Mesenchymal stem cell (in vitro differentiated cells and primary cell): ENCODE data around the gene EFNA5.

Source experiments
- DNase-seq: peaks from one replicate; pipeline ENCODE4 v3.0.0-alpha.2; 2013
- H2AFZ ChIP-seq: one replicate; pipeline ENCODE4 v1.6.1; 2013; ENCODE audit warnings: low read depth, mild to moderate bottlenecking, control low read depth, inconsistent platforms, low read length, moderate library complexity
- H2AK5ac ChIP-seq: 2 replicates; pipeline ENCODE4 v1.6.1; 2013; ENCODE audit warnings: low read length, moderate library complexity, mild to moderate bottlenecking, inconsistent platforms; ENCODE audit not compliant: severe bottlenecking
- H2BK120ac ChIP-seq: one replicate; pipeline ENCODE4 v1.6.1; 2013; ENCODE audit warnings: low read depth, mild to moderate bottlenecking, inconsistent platforms, low read length, moderate library complexity
- H2BK12ac ChIP-seq, 2 experiments: one replicate each; pipeline ENCODE4 v1.6.1; 2013; ENCODE audit warnings: inconsistent platforms in 2 of 2, low read length in 2 of 2, mild to moderate bottlenecking in 2 of 2, moderate library complexity in 2 of 2, control low read depth in 1 of 2
- H2BK15ac ChIP-seq: one replicate; pipeline ENCODE4 v1.6.1; 2013; ENCODE audit warnings: mild to moderate bottlenecking, low read depth, inconsistent platforms; ENCODE audit not compliant: poor library complexity, severe bottlenecking
- H2BK5ac ChIP-seq: 2 replicates; pipeline ENCODE4 v1.6.1; 2013; ENCODE audit warnings: low read depth, mild to moderate bottlenecking, low read length, control low read depth, inconsistent platforms; ENCODE audit not compliant: poor library complexity, severe bottlenecking
- H3K14ac ChIP-seq, 2 experiments: one replicate each; pipeline ENCODE4 v1.6.1; 2013; ENCODE audit warnings: inconsistent platforms in 2 of 2, low read length in 2 of 2, control low read depth in 1 of 2, mild to moderate bottlenecking in 1 of 2, moderate library complexity in 1 of 2
- H3K18ac ChIP-seq, 2 experiments: one replicate each; pipeline ENCODE4 v1.6.1; 2013; ENCODE audit warnings: inconsistent platforms in 2 of 2, low read length in 2 of 2, control low read depth in 1 of 2, low read depth in 1 of 2, mild to moderate bottlenecking in 1 of 2
- H3K23ac ChIP-seq, 2 experiments: one replicate each; pipeline ENCODE4 v1.6.1; 2013; ENCODE audit warnings: inconsistent platforms in 2 of 2, low read length in 2 of 2, mild to moderate bottlenecking in 2 of 2, moderate library complexity in 2 of 2, control low read depth in 1 of 2
- H3K27ac ChIP-seq: 2 replicates; pipeline ENCODE4 v1.5.1; 2013; ENCODE audit warnings: mild to moderate bottlenecking, moderate library complexity, low read length, control low read depth, inconsistent platforms; ENCODE audit not compliant: poor library complexity, severe bottlenecking
- H3K27me3 ChIP-seq, 2 experiments: 2 replicates each; pipeline versions ENCODE4 v1.6.1 to v1.7.0; 2013; ENCODE audit warnings: low read length in 2 of 2, mild to moderate bottlenecking in 2 of 2, moderate library complexity in 2 of 2, control low read depth in 1 of 2, inconsistent platforms in 1 of 2; ENCODE audit not compliant: control insufficient read depth in 1 of 2, insufficient read depth in 1 of 2
- H3K36me3 ChIP-seq, 2 experiments: 2 replicates each; pipeline versions ENCODE4 v1.6.1 to v1.7.0; 2013; ENCODE audit warnings: low read length in 2 of 2, control low read depth in 1 of 2, inconsistent platforms in 1 of 2, low read depth in 1 of 2, mild to moderate bottlenecking in 1 of 2; ENCODE audit not compliant: insufficient read depth in 2 of 2, control insufficient read depth in 1 of 2
- H3K4ac ChIP-seq, 2 experiments: one replicate each; pipeline ENCODE4 v1.6.1; 2013; ENCODE audit warnings: inconsistent platforms in 2 of 2, low read length in 2 of 2, mild to moderate bottlenecking in 2 of 2, moderate library complexity in 2 of 2, control low read depth in 1 of 2, low read depth in 1 of 2
- H3K4me1 ChIP-seq: 2 replicates; pipeline ENCODE4 v1.6.1; 2013; ENCODE audit warnings: low read depth, low read length, control low read depth; ENCODE audit not compliant: control insufficient read depth, insufficient read depth
- H3K4me2 ChIP-seq: 2 replicates; pipeline ENCODE4 v1.6.1; 2013; ENCODE audit warnings: low read length, mild to moderate bottlenecking, inconsistent platforms; ENCODE audit not compliant: poor library complexity, severe bottlenecking
- H3K4me3 ChIP-seq, 2 experiments: 2 replicates each; pipeline versions ENCODE4 v1.5.1 to v1.7.0; 2013; ENCODE audit warnings: low read length in 2 of 2, mild to moderate bottlenecking in 2 of 2, control low read depth in 1 of 2, low read depth in 1 of 2; ENCODE audit not compliant: insufficient read depth in 1 of 2
- H3K79me1 ChIP-seq: replicated peaks from 2 replicates; pipeline ENCODE4 v1.6.1; 2013; ENCODE audit warnings: mild to moderate bottlenecking, control low read depth, low read length, inconsistent platforms; ENCODE audit not compliant: poor library complexity, severe bottlenecking
- H3K9ac ChIP-seq: 2 replicates; pipeline ENCODE4 v1.7.0; 2013; ENCODE audit warnings: mild to moderate bottlenecking, low read length, moderate library complexity
- H3K9me3 ChIP-seq: 2 replicates; pipeline ENCODE4 v1.7.0; 2013; ENCODE audit warnings: mild to moderate bottlenecking, low read length; ENCODE audit not compliant: control insufficient read depth
- H4K8ac ChIP-seq: one replicate; pipeline ENCODE4 v1.6.1; 2013; ENCODE audit warnings: inconsistent platforms, mild to moderate bottlenecking, low read length, moderate library complexity
- H4K91ac ChIP-seq: one replicate; pipeline ENCODE4 v1.6.1; 2013; ENCODE audit warnings: mild to moderate bottlenecking, low read length, inconsistent platforms
- WGBS: methylation state at CpG from one replicate; pipeline ENCODE4 v1.1.7; 2013; ENCODE audit warnings: mixed read lengths; 5-methylcytosine and 5-hydroxymethylcytosine counted together

EFNA5 gene

DNA sequence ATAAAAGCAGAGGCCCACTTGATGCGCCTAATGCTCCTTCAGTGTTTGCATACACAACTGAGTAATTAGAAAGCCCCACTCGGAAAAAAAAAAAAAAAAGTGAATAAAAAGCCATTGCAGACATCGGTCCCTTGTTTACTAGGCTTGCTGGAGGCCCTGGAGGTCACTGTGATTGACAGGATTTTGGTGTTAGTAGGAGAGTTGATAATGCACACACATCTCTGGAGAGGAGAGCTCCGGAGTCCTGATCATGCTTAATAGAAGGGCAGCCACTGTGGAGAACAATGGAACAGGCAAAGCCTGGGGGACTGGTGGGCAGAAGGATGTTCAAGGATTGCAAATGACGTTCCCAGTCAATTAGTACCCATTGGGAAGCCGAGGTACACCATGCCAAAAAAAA lies 152.5 kb downstream of the EFNA5 start:
- H3K9me3 ChIP-seq, result no peaks in the 10 kb centered on the region
- H2BK15ac ChIP-seq, result no peak overlapping the region
- H3K18ac ChIP-seq, result no peak overlapping the region
- H3K4me2 ChIP-seq, result no peak overlapping the region
- H2BK120ac ChIP-seq, result no peak overlapping the region
- no peak overlapping the region for H2AK5ac ChIP-seq
- peaks cover 7% of the 10 kb centered on the region for H3K79me1 ChIP-seq
- H3K4me1 ChIP-seq, result peaks cover 12% of the 10 kb centered on the region
- H2BK12ac ChIP-seq, result no peak overlapping the region
- H3K4ac ChIP-seq, result no peak overlapping the region
- H2BK5ac ChIP-seq, result no peak overlapping the region
- H3K27ac ChIP-seq, result no peak overlapping the region
- no peaks in the 10 kb centered on the region for H3K36me3 ChIP-seq
- H3K14ac ChIP-seq, result no peak overlapping the region
- no peak overlapping the region for H4K91ac ChIP-seq
- DNase-seq, result no peak
- WGBS, result 89% methylated on average over 6 of the region's 6 CpGs
- no peak overlapping the region for H3K4me3 ChIP-seq
- no peaks in the 10 kb centered on the region for H3K27me3 ChIP-seq
- no peak overlapping the region for H2AFZ ChIP-seq
- no peak overlapping the region for H3K23ac ChIP-seq
- no peak overlapping the region for H3K9ac ChIP-seq
- no peak overlapping the region for H4K8ac ChIP-seq

DNA sequence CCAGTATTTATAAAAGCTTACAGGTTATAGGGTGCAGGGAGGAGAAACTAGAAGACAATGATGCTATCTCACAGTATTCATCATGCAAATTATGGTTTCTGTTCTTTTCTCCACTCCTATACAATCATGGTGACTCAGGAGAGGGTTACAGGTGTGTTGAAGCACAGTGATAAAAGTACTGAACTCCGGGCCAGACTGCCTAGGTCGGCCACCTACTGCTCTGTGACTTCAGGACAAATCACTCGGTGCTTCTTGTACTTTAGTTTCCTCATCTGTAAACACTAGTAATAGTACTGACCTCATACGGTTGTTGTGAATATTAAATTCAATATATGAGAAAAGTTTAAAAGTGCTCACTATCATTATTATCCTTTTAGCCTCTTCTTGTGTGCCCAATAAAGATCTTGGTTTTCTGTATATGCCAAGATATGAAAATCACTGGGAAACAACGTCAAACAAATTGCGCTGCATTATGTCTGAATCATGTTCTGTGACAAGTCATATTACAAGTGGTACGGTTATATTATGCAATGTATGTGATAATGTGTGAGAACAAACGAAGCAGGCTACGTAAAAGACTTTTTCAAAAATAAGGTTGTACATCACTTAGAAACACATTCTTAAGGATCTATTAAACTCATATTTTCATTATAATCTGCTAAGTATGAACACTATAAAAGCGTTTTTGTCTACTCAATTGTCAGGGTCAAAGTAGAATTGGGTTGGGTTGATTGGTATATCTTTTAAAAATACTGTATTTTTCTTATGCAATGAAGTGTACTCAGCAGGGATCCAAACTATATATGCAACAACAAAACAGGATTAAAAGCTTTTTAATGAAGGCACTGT lies 153.3 kb downstream of the EFNA5 start:
- Histone ChIP-seq H3K9me3 (no peaks in the 10 kb centered on the region), H3K23ac (no peak overlapping the region), H3K18ac (no peak overlapping the region), H3K27me3 (no peaks in the 10 kb centered on the region), H2BK12ac (no peak overlapping the region), H2BK5ac (no peak overlapping the region), H4K8ac (no peak overlapping the region), H3K9ac (no peak overlapping the region), H3K4me3 (no peak overlapping the region), H2BK120ac (no peak overlapping the region), H4K91ac (no peak overlapping the region), H3K27ac (no peak overlapping the region), H3K4me2 (no peak overlapping the region), H2BK15ac (no peak overlapping the region), H2AK5ac (no peak overlapping the region), H3K79me1 (peaks cover 5% of the 10 kb centered on the region), H3K14ac (no peak overlapping the region), H3K36me3 (no peaks in the 10 kb centered on the region), H3K4ac (no peak overlapping the region), H2AFZ (no peak overlapping the region), H3K4me1 (peaks cover 15% of the 10 kb centered on the region)
- DNase-seq, result no peak
- WGBS, result 99% methylated on average over 4 of the region's 10 CpGs

GRCh38 chr5:107516452-107517184 lies 154.1 kb downstream of the EFNA5 start:
- no peak overlapping the region for H4K91ac ChIP-seq

GRCh38 chr5:107515521-107516080 lies 155.1 kb downstream of the EFNA5 start:
- Histone ChIP-seq H2BK120ac (no peak overlapping the region), H3K4me2 (no peak overlapping the region), H2AK5ac (no peak overlapping the region), H3K9me3 (no peaks in the 10 kb centered on the region), H3K23ac (no peak overlapping the region), H3K18ac (peak overlapping the region in 1 of 2 experiments; percentile 71), H3K4me3 (no peak overlapping the region), H3K14ac (no peak overlapping the region), H3K27me3 (no peaks in the 10 kb centered on the region), H3K27ac (no peak overlapping the region), H3K4me1 (peaks cover 16% of the 10 kb centered on the region), H3K9ac (no peak overlapping the region), H3K36me3 (no peaks in the 10 kb centered on the region), H4K91ac (no peak overlapping the region), H2BK5ac (no peak overlapping the region), H3K4ac (no peak overlapping the region), H2BK15ac (no peak overlapping the region), H2AFZ (no peak overlapping the region), H3K79me1 (peaks cover 3% of the 10 kb centered on the region), H4K8ac (no peak overlapping the region), H2BK12ac (peak overlapping the region in 1 of 2 experiments; percentile 86)
- 99% methylated on average over 6 of the region's 7 CpGs for WGBS
- no peak for DNase-seq

More at GRCh38 chr5:107516452-107517184, 154.1 kb downstream of the EFNA5 start:
- Histone ChIP-seq H3K4me1 (peaks cover 16% of the 10 kb centered on the region), H3K9me3 (no peaks in the 10 kb centered on the region), H2BK15ac (no peak overlapping the region), H3K23ac (no peak overlapping the region), H3K4me2 (no peak overlapping the region), H2AFZ (no peak overlapping the region), H3K4ac (no peak overlapping the region), H3K79me1 (peaks cover 4% of the 10 kb centered on the region), H3K27ac (no peak overlapping the region), H3K14ac (no peak overlapping the region), H2BK12ac (no peak overlapping the region), H3K18ac (no peak overlapping the region), H3K36me3 (no peaks in the 10 kb centered on the region), H2BK120ac (no peak overlapping the region), H3K9ac (no peak overlapping the region), H2AK5ac (no peak overlapping the region), H4K8ac (no peak overlapping the region), H3K4me3 (no peak overlapping the region), H2BK5ac (no peak overlapping the region), H3K27me3 (no peaks in the 10 kb centered on the region)
- 100% methylated on average over 1 of the region's 3 CpGs for WGBS
- peak; percentile 78 for DNase-seq
